B cell (primary cell): ENCODE measurements around the gene CFAP221.

ENCODE experiments used
- CTCF ChIP-seq: fragments of 200-600 bp; IDR thresholded peaks from one replicate; pipeline ENCODE4 v1.8.0; 2022; ENCODE audit warnings: antibody characterized with exemption, mild to moderate bottlenecking
- EZH2 ChIP-seq: IDR thresholded peaks from 2 replicates; pipeline ENCODE4 v1.6.1; 2012; ENCODE audit warnings: borderline replicate concordance, low read depth, mild to moderate bottlenecking, moderate library complexity, low read length; ENCODE audit not compliant: insufficient read depth, poor library complexity, severe bottlenecking

GRCh38 chr2:119679526-119679837 lies 135.2 kb downstream of the CFAP221 start:
- TF ChIP-seq EZH2 (no peak), CTCF (no peak)
